ENCODE results near the gene LPP. TPM values are rescaled to one million over a fixed set of nuclear protein-coding genes. Genes with fewer than 3 reads are reported as not detected.
A peak's percentile ranks its signal among the peaks of the same experiment; 100 is the strongest.

The LPP gene
- total RNA-seq, 1 donor from 2014 or later: 132 TPM

DNA sequence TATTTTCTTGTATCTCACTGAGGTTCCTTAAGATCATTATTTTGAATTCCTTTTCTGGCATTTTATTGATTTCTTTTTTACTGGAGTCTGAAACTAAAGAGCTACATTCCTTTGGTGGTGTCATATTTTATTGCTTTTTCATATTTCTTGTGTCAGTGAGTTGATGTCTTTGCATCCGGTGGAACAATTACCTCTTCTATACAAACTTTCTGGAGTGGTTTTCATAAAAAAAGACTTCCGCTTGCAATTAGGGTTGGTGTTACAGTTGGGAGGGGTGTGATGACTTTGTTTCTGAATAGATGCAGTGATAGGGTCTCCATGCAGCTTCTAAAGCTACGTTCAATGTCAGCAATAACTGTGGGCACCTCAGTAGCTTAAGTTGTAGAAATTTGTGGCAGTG, 181.7 kb downstream of the LPP start:
- no peaks in the 10 kb centered on the region for H3K27me3 Mint-ChIP-seq (ENCODE audit: low read depth)
- H3K4me3 Mint-ChIP-seq: no peak overlapping the region
- no peaks in the 10 kb centered on the region for H3K9me3 Mint-ChIP-seq
- DNase-seq (ENCODE audit: low spot score in 2 of 2, unreplicated experiment in 2 of 2): no peak
- H3K36me3 Mint-ChIP-seq: peaks cover 2% of the 10 kb centered on the region
- H3K27ac Mint-ChIP-seq: peak overlapping the region; percentile 62
- H3K4me1 Mint-ChIP-seq: peaks cover 31% of the 10 kb centered on the region
- TF ChIP-seq CTCF (IDR thresholded peaks at IDR 0.05; ENCODE audit: unreplicated experiment): no peak

DNA sequence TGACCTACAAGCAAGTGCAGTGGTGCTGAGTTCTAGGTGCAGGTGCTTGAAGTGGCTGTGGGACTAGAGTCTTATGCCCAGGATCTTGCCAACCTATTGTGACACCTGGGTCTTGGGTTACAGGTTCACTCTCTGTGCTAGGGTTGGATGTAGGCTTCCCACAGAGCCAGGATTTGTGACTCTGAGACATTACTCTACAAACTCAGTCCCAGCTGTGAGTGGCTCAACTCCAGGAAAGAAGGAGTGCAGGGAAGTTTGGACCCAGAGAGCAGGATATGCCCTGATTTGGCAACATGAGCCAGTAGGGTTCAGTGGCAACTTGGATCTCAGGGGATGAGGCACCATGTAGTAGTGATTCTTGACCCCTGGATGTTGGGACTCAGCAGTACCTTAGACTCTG, 182.2 kb downstream of the LPP start:
- DNase-seq (ENCODE audit: low spot score in 2 of 2, unreplicated experiment in 2 of 2): no peak
- Mint-ChIP-seq H3K9me3 (no peaks in the 10 kb centered on the region), H3K36me3 (peaks cover 2% of the 10 kb centered on the region), H3K4me1 (peaks cover 26% of the 10 kb centered on the region), H3K27ac (no peak overlapping the region), H3K4me3 (no peak overlapping the region), H3K27me3 (ENCODE audit: low read depth) (no peaks in the 10 kb centered on the region)
- no peak for TF ChIP-seq CTCF (IDR thresholded peaks at IDR 0.05; ENCODE audit: unreplicated experiment)

GRCh38 chr3:188337232-188337631, 183.3 kb downstream of the LPP start:
- H3K36me3 Mint-ChIP-seq: peaks cover 2% of the 10 kb centered on the region
- no peak overlapping the region for H3K4me3 Mint-ChIP-seq
- no peak overlapping the region for H3K27ac Mint-ChIP-seq
- TF ChIP-seq CTCF (IDR thresholded peaks at IDR 0.05; ENCODE audit: unreplicated experiment): no peak
- H3K4me1 Mint-ChIP-seq: peaks cover 22% of the 10 kb centered on the region
- H3K27me3 Mint-ChIP-seq (ENCODE audit: low read depth): no peaks in the 10 kb centered on the region
- DNase-seq (ENCODE audit: low spot score in 2 of 2, unreplicated experiment in 2 of 2): no peak
- no peaks in the 10 kb centered on the region for H3K9me3 Mint-ChIP-seq

- no peak overlapping the region for H3K4me3 Mint-ChIP-seq
- DNase-seq (ENCODE audit: low spot score in 2 of 2, unreplicated experiment in 2 of 2): no peak
- TF ChIP-seq CTCF (IDR thresholded peaks at IDR 0.05; ENCODE audit: unreplicated experiment): no peak
- no peaks in the 10 kb centered on the region for H3K27me3 Mint-ChIP-seq (ENCODE audit: low read depth)
- H3K36me3 Mint-ChIP-seq: peaks cover 2% of the 10 kb centered on the region
- H3K9me3 Mint-ChIP-seq: no peaks in the 10 kb centered on the region
- H3K27ac Mint-ChIP-seq: no peak overlapping the region
- H3K4me1 Mint-ChIP-seq: peaks cover 22% of the 10 kb centered on the region
Observed at GRCh38 chr3:188338086-188338485, 184.1 kb downstream of the LPP start.

DNA sequence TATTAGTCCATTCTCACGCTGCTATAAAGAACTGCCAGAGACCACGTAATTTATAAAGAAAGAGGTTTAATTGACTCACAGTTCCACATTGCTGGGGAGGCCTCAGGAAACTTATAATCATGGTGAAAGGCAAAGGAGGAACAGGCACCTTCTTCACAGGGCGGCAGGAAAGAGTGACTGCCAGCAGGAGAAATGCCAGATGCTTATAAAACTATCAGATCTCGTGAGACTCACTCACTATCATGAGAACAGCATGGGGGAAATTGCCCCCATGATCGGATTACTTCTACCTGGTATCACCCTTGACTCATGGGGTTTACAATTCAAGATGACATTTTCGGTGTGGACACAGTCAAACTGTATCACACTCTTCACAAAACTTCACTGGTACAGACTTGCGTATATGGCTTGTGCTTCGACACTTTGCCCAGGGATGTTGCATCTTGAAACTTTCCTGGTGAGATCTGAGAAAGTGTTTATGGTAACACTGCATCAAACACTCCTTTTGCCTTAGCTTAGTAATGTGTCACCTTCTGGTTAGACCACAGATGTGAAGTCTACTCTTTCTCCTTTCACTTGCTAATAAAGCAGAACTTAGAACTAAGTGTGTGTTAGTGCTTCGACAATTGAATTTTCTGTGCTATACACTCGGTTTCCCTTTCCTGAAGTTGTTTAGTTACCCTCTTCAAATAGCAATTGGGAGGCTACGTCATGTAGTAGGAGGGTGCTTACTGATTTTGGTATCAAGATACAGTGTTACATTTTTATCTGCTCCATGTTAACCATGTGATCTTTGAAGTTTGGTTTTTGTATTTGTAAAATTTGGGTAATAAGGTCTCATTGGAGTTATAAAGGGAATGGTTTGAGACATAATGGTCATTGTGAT, 185.7 kb downstream of the LPP start:
- no peak for DNase-seq (ENCODE audit: low spot score in 2 of 2, unreplicated experiment in 2 of 2)
- Mint-ChIP-seq H3K36me3 (peaks cover 2% of the 10 kb centered on the region), H3K27ac (no peak overlapping the region), H3K4me3 (no peak overlapping the region), H3K27me3 (ENCODE audit: low read depth) (no peaks in the 10 kb centered on the region), H3K4me1 (peaks cover 22% of the 10 kb centered on the region), H3K9me3 (no peaks in the 10 kb centered on the region)
- no peak for TF ChIP-seq CTCF (IDR thresholded peaks at IDR 0.05; ENCODE audit: unreplicated experiment)

All from mesothelial cell of epicardium (in vitro differentiated cells).